Activated T-cell treated with anti-CD3 and anti-CD28 coated beads for 48 hours (primary cell): ENCODE measurements around the gene C9orf57.
"Not testable (repeated sequence)": the region's sequence is repeated elsewhere in the genome, so short reads cannot be mapped to it uniquely, and the experiment has no call there.

Source experiments
- DNase-seq: peaks from one replicate; pipeline ENCODE4 v3.0.0-alpha.2; 2020; ENCODE audit warnings: low read depth

Gene C9orf57

GRCh38 chr9:72060513-72060912 is at the start of gene C9orf57:
C9orf57 (minus strand) TSS chr9:72060613; CDS start chr9:72059331, 1,282 bp downstream.
- no peak for DNase-seq

- DNase-seq, result no peak
Observed at GRCh38 chr9:72102520-72102919, 42.1 kb upstream of the C9orf57 start.

- not testable (repeated sequence) for DNase-seq
Observed at GRCh38 chr9:72095520-72095919, 35.1 kb upstream of the C9orf57 start.

GRCh38 chr9:72092820-72093219 is 32.4 kb upstream of the C9orf57 start:
- DNase-seq, result no peak

GRCh38 chr9:72089451-72090130 is 29.2 kb upstream of the C9orf57 start:
- DNase-seq, result no peak

GRCh38 chr9:72082536-72082935 is 22.1 kb upstream of the C9orf57 start:
- DNase-seq, result no peak

- not testable (repeated sequence) for DNase-seq
Observed at GRCh38 chr9:72074666-72075065, 14.3 kb upstream of the C9orf57 start.

GRCh38 chr9:72065076-72065475 is 4.7 kb upstream of the C9orf57 start:
- DNase-seq, result no peak

- DNase-seq, result no peak
Observed at GRCh38 chr9:72052122-72052521, 8.3 kb downstream of the C9orf57 start.

- DNase-seq, result no peak
Observed at GRCh38 chr9:72048850-72049249, 11.6 kb downstream of the C9orf57 start.

GRCh38 chr9:72046630-72047456 is 13.6 kb downstream of the C9orf57 start:
- DNase-seq, result no peak

- DNase-seq, result no peak
Observed at GRCh38 chr9:72044095-72044494, 16.3 kb downstream of the C9orf57 start.

- DNase-seq, result no peak
Observed at GRCh38 chr9:72043576-72043975, 16.8 kb downstream of the C9orf57 start.

GRCh38 chr9:72042928-72043327 is 17.5 kb downstream of the C9orf57 start:
- DNase-seq, result no peak

- DNase-seq, result no peak
Observed at GRCh38 chr9:72041775-72042194, 18.6 kb downstream of the C9orf57 start.

GRCh38 chr9:72041369-72041768 is 19.0 kb downstream of the C9orf57 start:
- no peak for DNase-seq

GRCh38 chr9:72039532-72039931 is 20.9 kb downstream of the C9orf57 start:
- DNase-seq, result no peak

GRCh38 chr9:72038890-72039410 is 21.5 kb downstream of the C9orf57 start:
- peak; percentile 54 for DNase-seq

GRCh38 chr9:72038408-72038807 is 22.0 kb downstream of the C9orf57 start:
- DNase-seq, result no peak

- no peak for DNase-seq
Observed at GRCh38 chr9:72037571-72037970, 22.8 kb downstream of the C9orf57 start.

GRCh38 chr9:72030767-72031166 is 29.6 kb downstream of the C9orf57 start:
- DNase-seq, result no peak

- no peak for DNase-seq
Observed at GRCh38 chr9:72029986-72030385, 30.4 kb downstream of the C9orf57 start.

GRCh38 chr9:72025906-72026305 is 34.5 kb downstream of the C9orf57 start:
- no peak for DNase-seq
